Prostate gland (tissue), 2 donors: ENCODE measurements around the gene GSG1L.

Experiments
- CTCF ChIP-seq, 4 experiments: fragments of 200-600 bp in 2 of 4; fragments of 450-650 bp in 2 of 4; sonication (generic) in 2 of 4; IDR thresholded peaks; 1 replicate in 3 of 4; 2 replicates in 1 of 4; pipeline ENCODE4 v1.5.1; 2016 to 2019; ENCODE audit warnings: antibody characterized with exemption in 4 of 4, mild to moderate bottlenecking in 2 of 4, moderate library complexity in 2 of 4
- POLR2A ChIP-seq: fragments of 450-650 bp; IDR thresholded peaks from one replicate; pipeline ENCODE4 v1.6.1; 2016; ENCODE audit warnings: antibody characterized with exemption, mild to moderate bottlenecking
- POLR2AphosphoS5 ChIP-seq: sonication (generic); formaldehyde crosslinking; IDR thresholded peaks from one replicate; pipeline ENCODE4 v1.6.1; 2017; ENCODE audit warnings: antibody characterized with exemption

- no peak for TF ChIP-seq POLR2AphosphoS5
- TF ChIP-seq CTCF (IDR thresholded peaks at IDR 0.05) = no peak
- TF ChIP-seq POLR2A = no peak
Measured at GRCh38 chr16:27959914-27960313, 103.6 kb downstream of the GSG1L start.
